H9 (cell line): Measurements from ENCODE around the gene HDAC5. TPM values are rescaled to one million over a fixed set of nuclear protein-coding genes. Genes with fewer than 3 reads are reported as not detected.

Source experiments
- DNase-seq: peaks from one replicate; pipeline ENCODE4 v3.0.0-alpha.2; 2017
- H2AFZ ChIP-seq: one replicate; pipeline ENCODE4 v1.6.1; 2013; ENCODE audit warnings: mild to moderate bottlenecking, low read length, control low read depth, moderate library complexity
- H2AK5ac ChIP-seq: 2 replicates; pipeline ENCODE4 v1.6.1; 2013; ENCODE audit warnings: low read length, control low read depth, mixed read lengths; ENCODE audit not compliant: insufficient read length
- H2BK120ac ChIP-seq: one replicate; pipeline ENCODE4 v1.6.1; 2013; ENCODE audit warnings: low read depth, mild to moderate bottlenecking, low read length, control low read depth, inconsistent platforms; ENCODE audit not compliant: poor library complexity, severe bottlenecking
- H2BK12ac ChIP-seq: 2 replicates; pipeline ENCODE4 v1.6.1; 2013; ENCODE audit warnings: low read length, control low read depth, mixed read lengths, low read depth; ENCODE audit not compliant: insufficient read length
- H2BK15ac ChIP-seq: 2 replicates; pipeline ENCODE4 v1.6.1; 2013; ENCODE audit warnings: low read depth, low read length, control low read depth
- H2BK20ac ChIP-seq: one replicate; pipeline ENCODE4 v1.6.1; 2013; ENCODE audit warnings: low read depth, mild to moderate bottlenecking, low read length, control low read depth, inconsistent platforms; ENCODE audit not compliant: poor library complexity, severe bottlenecking
- H2BK5ac ChIP-seq: 2 replicates; pipeline ENCODE4 v1.6.1; 2013; ENCODE audit warnings: low read length, control low read depth, mixed read lengths; ENCODE audit not compliant: insufficient read length
- H3K14ac ChIP-seq: 2 replicates; pipeline ENCODE4 v1.6.1; 2013; ENCODE audit warnings: low read length, control low read depth; ENCODE audit not compliant: insufficient read depth
- H3K18ac ChIP-seq: 2 replicates; pipeline ENCODE4 v1.6.1; 2013; ENCODE audit warnings: low read depth, mild to moderate bottlenecking, mixed read lengths, low read length, control low read depth; ENCODE audit not compliant: insufficient read length
- H3K23ac ChIP-seq: 2 replicates; pipeline ENCODE4 v1.6.1; 2013; ENCODE audit warnings: low read length, control low read depth, mixed read lengths, low read depth; ENCODE audit not compliant: insufficient read length
- H3K23me2 ChIP-seq: 2 replicates; pipeline ENCODE4 v1.6.1; 2013; ENCODE audit warnings: low read depth, mild to moderate bottlenecking, mixed read lengths, low read length, control low read depth; ENCODE audit not compliant: insufficient read length, poor library complexity, severe bottlenecking
- H3K27ac ChIP-seq: 2 replicates; pipeline ENCODE4 v1.5.1; 2013; ENCODE audit warnings: low read length, control low read depth, mixed read lengths, low read depth; ENCODE audit not compliant: insufficient read length
- H3K27me3 ChIP-seq: 2 replicates; pipeline ENCODE4 v1.6.1; 2013; ENCODE audit warnings: low read length, control low read depth, inconsistent platforms; ENCODE audit not compliant: insufficient read depth
- H3K4ac ChIP-seq: 2 replicates; pipeline ENCODE4 v1.6.1; 2013; ENCODE audit warnings: low read depth, mild to moderate bottlenecking, control low read depth, inconsistent platforms, low read length, moderate library complexity
- H3K4me1 ChIP-seq: 2 replicates; pipeline ENCODE4 v1.6.1; 2013; ENCODE audit warnings: low read length, control low read depth, inconsistent platforms; ENCODE audit not compliant: insufficient read depth
- H3K4me2 ChIP-seq: 2 replicates; pipeline ENCODE4 v1.6.1; 2013; ENCODE audit warnings: low read length, control low read depth, mixed read lengths; ENCODE audit not compliant: insufficient read length, insufficient read depth
- H3K56ac ChIP-seq: 2 replicates; pipeline ENCODE4 v1.6.1; 2013; ENCODE audit warnings: low read depth, mild to moderate bottlenecking, mixed read lengths, low read length, control low read depth; ENCODE audit not compliant: insufficient read length
- H3K79me1 ChIP-seq: 2 replicates; pipeline ENCODE4 v1.6.1; 2013; ENCODE audit warnings: low read depth, mild to moderate bottlenecking, moderate library complexity, low read length, control low read depth, inconsistent platforms; ENCODE audit not compliant: insufficient read depth, poor library complexity, severe bottlenecking
- H3K79me2 ChIP-seq: 2 replicates; pipeline ENCODE4 v1.6.1; 2013; ENCODE audit warnings: low read length, control low read depth, inconsistent platforms; ENCODE audit not compliant: insufficient read depth
- H3K9ac ChIP-seq: 2 replicates; pipeline ENCODE4 v1.6.1; 2013; ENCODE audit warnings: low read length, control low read depth, mixed read lengths; ENCODE audit not compliant: insufficient read length; ENCODE audit errors: extremely low read depth
- H3K9me3 ChIP-seq: one replicate; pipeline ENCODE4 v1.6.1; 2013; ENCODE audit warnings: low read depth, low read length, inconsistent platforms; ENCODE audit not compliant: control insufficient read depth
- H3T11ph ChIP-seq: one replicate; pipeline ENCODE4 v1.6.1; 2013; ENCODE audit warnings: mild to moderate bottlenecking, low read length, control low read depth, inconsistent platforms
- H4K20me1 ChIP-seq: one replicate; pipeline ENCODE4 v1.6.1; 2013; ENCODE audit not compliant: control insufficient read depth, insufficient read length, insufficient read depth
- H4K5ac ChIP-seq: 2 replicates; pipeline ENCODE4 v1.6.1; 2013; ENCODE audit warnings: low read depth, mild to moderate bottlenecking, mixed read lengths, low read length, control low read depth; ENCODE audit not compliant: insufficient read length
- H4K8ac ChIP-seq: replicated peaks from 2 replicates; pipeline ENCODE4 v1.6.1; 2013; ENCODE audit warnings: low read length, control low read depth, mixed read lengths, low read depth; ENCODE audit not compliant: insufficient read length
- H4K91ac ChIP-seq: 2 replicates; pipeline ENCODE4 v1.6.1; 2013; ENCODE audit warnings: low read depth, mild to moderate bottlenecking, moderate library complexity, mixed read lengths, low read length, control low read depth; ENCODE audit not compliant: insufficient read length
- H3K27ac Mint-ChIP-seq, 3 experiments: 2 replicates in 2 of 3; 3 replicates in 1 of 3; pipeline ENCODE4 v1.8.0; 2020 to 2021; ENCODE audit warnings: mixed read lengths in 3 of 3, mild to moderate bottlenecking in 1 of 3, moderate library complexity in 1 of 3
- H3K27me3 Mint-ChIP-seq: 2 replicates; pipeline ENCODE4 v1.8.0; 2021; ENCODE audit warnings: low read depth, mild to moderate bottlenecking, moderate library complexity, mixed read lengths
- H3K36me3 Mint-ChIP-seq, 3 experiments: 2 replicates in 2 of 3; 3 replicates in 1 of 3; pipeline ENCODE4 v1.8.0; 2020 to 2021; ENCODE audit warnings: low read depth in 3 of 3, mixed read lengths in 3 of 3; ENCODE audit not compliant: insufficient read depth in 1 of 3
- H3K4me1 Mint-ChIP-seq, 2 experiments: 2 replicates each; pipeline ENCODE4 v1.8.0; 2020; ENCODE audit warnings: mixed read lengths in 2 of 2
- H3K4me3 Mint-ChIP-seq, 2 experiments: 2 replicates in 1 of 2; 3 replicates in 1 of 2; pipeline ENCODE4 v1.8.0; 2020 to 2021; ENCODE audit warnings: mild to moderate bottlenecking in 2 of 2, mixed read lengths in 2 of 2, moderate library complexity in 1 of 2
- H3K9me3 Mint-ChIP-seq, 2 experiments: 2 replicates in 1 of 2; 3 replicates in 1 of 2; pipeline ENCODE4 v1.8.0; 2020; ENCODE audit warnings: mild to moderate bottlenecking in 2 of 2, mixed read lengths in 2 of 2, moderate library complexity in 1 of 2
- CTCF ChIP-seq: fragments of 200-600 bp; sonication (generic); conservative IDR thresholded peaks from 3 replicates; pipeline ENCODE4 v1.8.0; 2021; ENCODE audit warnings: antibody characterized with exemption, mild to moderate bottlenecking
- WGBS: extraction: QIAGEN DNeasy Blood & Tissue Kit; methylation state at CpG from one replicate; pipeline ENCODE4 v1.1.7; 2013; ENCODE audit warnings: missing lambda C conversion rate, low lambda C conversion rate, mixed read lengths; ENCODE audit not compliant: insufficient read length; ENCODE audit errors: extremely low coverage; 5-methylcytosine and 5-hydroxymethylcytosine counted together
- total RNA-seq: library from RNA; stranded (reverse); gene quantifications from 2 replicates; pipeline ENCODE4 v1.2.1, GENCODE V29; 2021

Gene HDAC5
- total RNA-seq, 1 experiment from 2014 or later, result 39.5 TPM

GRCh38 chr17:44066204-44066930, 57.1 kb downstream of the HDAC5 start, which contains the start of gene LSM12:
Gene LSM12, minus strand, starts transcription at chr17:44066671. Its CDS starts 84 bp downstream, at chr17:44066587.
- Histone ChIP-seq H3K4ac (no peak within 1 kb of the TSS; the same call in 1 of the 2 replicates), H2BK20ac (no peak within 1 kb of the TSS), H3K56ac (no peak within 1 kb of the TSS), H3T11ph (no peak within 1 kb of the TSS), H3K14ac (peak within 1 kb of the TSS; percentile 97), H3K9me3 (no peaks in the 10 kb centered on the region), H2AFZ (no peak within 1 kb of the TSS), H2AK5ac (no peak within 1 kb of the TSS), H3K23ac (no peak within 1 kb of the TSS), H3K27ac (peak within 1 kb of the TSS; percentile 82), H3K4me2 (peak within 1 kb of the TSS; percentile 63), H3K23me2 (peaks cover 7% of the 10 kb centered on the region), H2BK12ac (no peak within 1 kb of the TSS), H3K4me1 (0 out of 2 replicates have a peak, but pooled peaks cover 2% of the 10 kb centered on the region), H3K9ac (peak within 1 kb of the TSS; percentile 95), H2BK15ac (no peak within 1 kb of the TSS; the same call in 1 of the 2 replicates), H3K79me1 (peaks cover 6% of the 10 kb centered on the region), H3K18ac (peak within 1 kb of the TSS; percentile 96), H4K20me1 (no peaks in the 10 kb centered on the region), H4K8ac (no peak within 1 kb of the TSS), H3K79me2 (peaks cover 24% of the 10 kb centered on the region), H3K27me3 (no peaks in the 10 kb centered on the region), H4K91ac (no peak within 1 kb of the TSS), H2BK5ac (no peak within 1 kb of the TSS), H2BK120ac (peak within 1 kb of the TSS; percentile 25), H4K5ac (no peak within 1 kb of the TSS)
- Mint-ChIP-seq H3K4me1 (peaks cover 27 to 34% of the 10 kb centered on the region in 2 experiments), H3K27ac (peak within 1 kb of the TSS; percentile 97 to 99 (median 98)), H3K4me3 (peak within 1 kb of the TSS; percentile 95 to 99), H3K36me3 (peaks cover 21 to 33% (median 29%) of the 10 kb centered on the region in 3 experiments), H3K27me3 (no peaks in the 10 kb centered on the region), H3K9me3 (no peaks in the 10 kb centered on the region; a peak in 1 of 5 replicates)
- no peak for TF ChIP-seq CTCF
- peak; percentile 95 for DNase-seq
- WGBS, result no CpG with 5 or more reads among the region's 65 CpGs
